Measurements from ENCODE around the gene ATAD2B.

- TF ChIP-seq CTCF (IDR thresholded peaks at IDR 0.05) (no peak), POLR2A (IDR thresholded peaks at IDR 0.05) (no peak)
Measured at GRCh38 chr2:23903034-23903433, 23.9 kb downstream of the ATAD2B start.
